Fibroblast of peridontal ligament (primary cell): ENCODE measurements around the gene TMEM114.

Source experiments
- DNase-seq: peaks from one replicate; pipeline ENCODE4 v3.0.0-alpha.2; 2010; ENCODE audit errors: extremely low read depth

TMEM114 gene

DNA sequence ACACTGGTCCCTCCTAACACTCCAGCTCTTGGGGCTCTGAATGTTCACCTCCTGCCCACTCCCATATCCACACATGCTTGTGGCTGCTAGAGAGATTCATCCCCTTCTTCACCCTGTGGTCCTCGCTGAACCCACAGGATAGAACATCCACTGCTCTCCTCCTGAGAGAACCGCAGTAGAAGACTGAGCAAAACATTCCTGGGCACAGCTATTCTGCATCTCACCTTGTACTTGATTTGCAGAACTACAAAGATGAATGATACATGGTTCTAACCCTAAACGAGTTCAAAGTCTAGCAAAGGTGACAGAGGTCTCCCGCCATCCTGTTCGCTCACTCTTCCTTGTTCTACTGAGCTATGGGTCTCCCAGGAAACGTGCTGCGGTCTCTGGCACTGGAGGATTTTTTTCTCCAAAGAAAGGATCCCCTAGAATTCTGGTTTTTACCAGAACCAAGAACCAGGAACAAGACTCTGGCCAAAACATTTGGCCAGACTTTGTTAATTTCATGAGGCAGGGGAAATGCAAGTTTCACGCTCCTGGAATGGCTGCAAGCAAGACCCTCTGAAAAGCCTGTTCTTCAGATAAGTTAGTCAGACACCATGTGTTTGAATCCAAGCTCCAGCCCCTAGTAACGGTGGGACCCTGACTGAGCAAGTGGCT, 39.5 kb downstream of the TMEM114 start:
- DNase-seq = no peak

GRCh38 chr16:8549843-8550412, 40.4 kb downstream of the TMEM114 start:
- no peak for DNase-seq

DNA sequence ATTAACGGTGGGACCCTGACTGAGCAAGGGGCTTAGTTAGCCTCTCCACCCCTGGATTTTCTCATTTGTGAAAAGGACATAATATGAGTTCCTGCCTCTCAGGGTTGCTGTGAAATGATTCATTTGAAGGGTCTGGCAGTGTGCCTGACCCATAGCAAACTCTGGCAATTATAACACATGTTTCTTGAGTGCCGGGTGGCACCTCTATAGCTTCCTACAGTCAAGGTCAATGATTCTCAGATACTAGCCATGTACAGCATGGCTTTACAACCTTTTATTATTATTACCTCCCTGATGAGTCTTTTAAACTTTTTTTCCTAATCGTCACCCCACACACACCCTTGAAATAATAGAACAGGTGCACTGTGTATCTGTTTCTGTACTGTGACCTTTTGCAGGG, 42.1 kb downstream of the TMEM114 start:
- no peak for DNase-seq

DNA sequence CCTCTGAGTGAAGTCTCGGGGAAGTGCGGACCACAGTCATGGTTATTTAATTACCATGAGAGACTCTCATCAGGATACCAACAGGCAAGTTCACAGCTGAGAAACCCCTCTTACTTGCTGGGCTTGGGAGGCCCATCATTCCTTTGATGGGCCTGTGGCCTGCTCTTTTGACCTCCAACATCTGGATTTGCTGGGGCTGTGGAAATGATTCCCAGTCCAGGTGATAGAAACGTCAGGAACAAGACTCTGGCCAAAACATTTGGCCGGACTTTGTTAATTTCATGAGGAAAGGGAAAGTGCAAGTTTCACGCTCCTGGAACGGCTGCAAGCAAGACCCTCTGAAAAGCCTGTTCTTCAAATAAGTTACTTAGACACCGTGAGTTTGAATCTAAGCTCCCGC, 42.5 kb downstream of the TMEM114 start:
- no peak for DNase-seq

DNA sequence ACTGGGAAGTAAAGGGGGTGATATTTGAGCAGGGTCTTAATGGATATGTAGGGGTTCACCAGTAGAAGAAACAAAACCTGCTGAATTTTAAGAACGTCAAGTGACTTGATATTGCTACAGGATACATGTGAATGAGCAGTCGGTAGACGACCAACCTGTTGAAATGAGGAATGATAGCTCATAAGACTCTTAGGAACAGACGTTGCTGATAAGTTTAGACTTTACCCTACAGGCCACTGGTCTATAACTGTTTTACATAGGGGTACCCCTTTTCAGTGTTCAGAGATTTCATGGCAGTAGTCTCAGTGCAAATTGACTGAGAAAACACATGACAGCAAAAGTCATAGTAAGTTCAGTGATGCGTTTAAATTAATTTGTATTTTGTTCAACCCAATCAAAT, 45.9 kb downstream of the TMEM114 start:
- DNase-seq = no peak

DNA sequence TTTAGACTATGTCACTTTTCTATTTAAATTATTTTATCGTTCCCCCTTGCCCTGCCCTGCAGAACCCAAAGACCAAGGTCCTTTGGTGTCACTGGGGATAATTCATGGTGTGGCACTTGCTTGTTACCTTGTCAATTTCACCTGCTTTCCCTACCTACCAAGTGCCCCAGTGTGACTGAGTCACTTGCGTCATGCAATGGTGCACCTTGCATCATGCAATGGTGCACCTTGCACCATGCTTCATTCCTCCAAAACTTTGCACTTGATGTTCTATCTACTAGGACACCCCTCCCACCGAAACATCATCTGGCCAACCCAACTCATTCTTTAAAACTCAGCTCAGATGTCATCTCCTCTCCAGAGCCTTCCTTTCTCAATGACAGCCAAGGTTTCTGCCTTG, 47.1 kb downstream of the TMEM114 start:
- no peak for DNase-seq

DNA sequence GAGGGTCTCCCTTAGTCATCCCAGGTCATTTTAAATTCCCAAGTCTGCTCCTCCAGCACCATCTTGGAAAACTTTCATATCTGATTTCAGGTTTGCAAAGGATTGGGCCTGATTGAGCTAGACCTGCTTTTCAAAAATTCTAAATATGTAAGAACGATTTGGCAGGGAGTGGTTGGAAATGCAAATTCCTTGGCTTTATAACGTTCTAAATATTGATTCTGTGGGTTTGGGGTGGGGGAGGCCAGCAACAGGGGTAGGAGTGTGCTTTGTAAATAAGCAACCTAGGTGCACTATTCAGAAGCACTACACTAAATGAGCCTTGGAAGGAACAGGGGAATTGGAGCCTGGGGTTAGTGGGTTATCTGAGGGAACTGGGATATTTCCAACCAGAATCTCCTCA, 47.9 kb downstream of the TMEM114 start:
- no peak for DNase-seq

DNA sequence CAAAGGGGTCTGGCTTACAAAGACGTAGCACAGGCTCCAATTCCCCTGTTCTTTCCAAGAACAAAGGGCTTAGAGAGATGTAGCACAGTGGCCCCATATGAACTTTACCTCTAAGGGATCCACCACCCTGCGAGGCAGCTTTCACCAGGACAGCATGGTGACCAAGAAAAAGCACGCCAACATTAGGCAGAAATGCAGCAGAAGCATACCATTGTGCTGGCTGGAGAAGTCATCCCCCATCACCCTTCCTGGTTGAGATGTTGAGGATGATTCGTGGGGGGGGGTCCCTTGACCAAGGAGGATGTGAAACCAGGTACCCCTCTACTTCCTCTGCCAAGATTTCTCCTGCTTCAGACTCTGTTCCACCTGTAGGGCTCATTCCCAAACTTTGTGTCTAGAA, 48.4 kb downstream of the TMEM114 start:
- no peak for DNase-seq

DNA sequence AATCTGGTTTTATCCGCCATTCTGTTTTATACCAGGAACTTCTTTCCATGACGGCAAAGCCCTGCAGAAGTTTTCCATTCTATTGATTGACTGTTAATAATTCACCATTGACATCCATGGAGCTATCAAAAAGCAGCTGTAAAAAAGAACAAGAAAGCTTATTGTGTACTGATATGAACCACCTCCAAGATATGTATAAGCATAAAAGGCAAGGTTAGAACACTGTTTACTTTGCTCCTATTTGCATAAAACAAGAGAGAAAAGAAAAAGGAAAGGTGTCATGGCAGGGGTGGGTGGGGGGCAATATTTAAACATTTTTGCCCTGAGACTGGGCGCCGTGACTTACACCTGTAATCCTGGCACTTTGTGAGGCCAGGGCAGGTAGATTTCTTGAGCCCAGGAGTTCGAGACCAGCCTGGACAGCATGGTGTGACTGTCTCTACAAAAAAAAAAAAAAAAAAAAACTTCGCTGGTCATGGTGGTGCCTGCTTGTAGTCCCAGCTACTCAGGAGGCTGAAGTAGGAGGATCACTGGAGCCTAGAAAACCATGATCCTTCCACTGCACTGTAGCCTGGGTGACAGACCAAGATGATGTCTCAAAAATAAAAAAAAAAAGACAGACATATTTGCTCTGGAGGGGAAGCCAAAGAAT, 52.5 kb downstream of the TMEM114 start:
- DNase-seq = no peak

DNA sequence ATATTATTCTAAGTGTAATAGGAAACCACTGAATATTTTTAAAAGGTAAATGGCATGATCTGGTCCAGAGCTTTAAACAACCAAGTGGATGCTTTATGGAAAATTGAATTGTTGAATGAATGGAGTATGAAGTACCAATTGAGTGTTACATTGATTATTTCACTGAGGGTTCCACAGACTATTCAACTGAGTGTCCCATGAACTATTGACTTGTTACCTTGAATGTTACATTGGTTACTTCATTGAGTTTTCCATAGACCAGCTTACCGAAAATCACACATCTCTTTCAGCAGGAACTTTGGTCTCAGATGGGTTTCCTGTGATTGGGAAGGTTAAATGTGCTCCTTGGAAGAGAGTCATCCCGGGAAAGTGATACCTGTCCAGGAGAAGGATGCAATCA, 56.8 kb downstream of the TMEM114 start:
- no peak for DNase-seq

- DNase-seq = no peak
These were observed 59.4 kb downstream of the TMEM114 start for GRCh38 chr16:8530752-8531384.

- no peak for DNase-seq
These were observed 61.8 kb downstream of the TMEM114 start for GRCh38 chr16:8528471-8528870.

DNA sequence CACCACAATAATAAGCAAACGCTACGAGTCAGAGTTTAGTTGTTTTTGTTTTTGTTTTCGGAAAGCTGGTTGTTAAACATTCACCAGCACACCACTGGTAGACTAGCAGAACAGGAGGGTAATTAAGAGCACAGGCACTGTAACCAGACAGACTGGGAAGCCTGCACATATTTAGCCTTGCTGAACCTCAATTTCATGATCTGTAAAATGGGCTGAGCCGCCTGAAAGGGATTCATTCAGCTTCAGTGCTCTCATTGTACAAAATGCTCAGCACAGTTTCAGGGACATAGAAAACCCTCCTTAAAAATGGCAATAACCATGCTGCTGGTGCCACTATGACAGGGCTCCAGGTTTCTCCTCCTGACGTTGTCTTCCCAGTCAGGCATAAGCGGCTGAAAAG, 66.4 kb downstream of the TMEM114 start:
- no peak for DNase-seq

GRCh38 chr16:8522757-8523156, 67.6 kb downstream of the TMEM114 start:
- no peak for DNase-seq

GRCh38 chr16:8519643-8520042, 70.7 kb downstream of the TMEM114 start:
- DNase-seq = no peak
